Liver (tissue), 9 donors: ENCODE data around the gene SNRNP48. TPM values are rescaled to one million over a fixed set of nuclear protein-coding genes. Genes with fewer than 3 reads are reported as not detected.

Source experiments
- DNase-seq: peaks from one replicate; pipeline ENCODE4 v3.0.0-alpha.2; 2017; ENCODE audit warnings: low spot score
- H3K27ac ChIP-seq, 2 donors: one replicate each; pipeline ENCODE4 v1.7.0; 2013; ENCODE audit warnings: inconsistent platforms in 2 of 2, low read length in 2 of 2, control low read depth in 1 of 2, low read depth in 1 of 2, mild to moderate bottlenecking in 1 of 2
- H3K27me3 ChIP-seq, 4 donors: one replicate each; pipeline versions ENCODE4 v1.6.1 to v1.7.0; 2013; ENCODE audit warnings: low read length in 3 of 4, inconsistent platforms in 1 of 4, mild to moderate bottlenecking in 1 of 4, moderate library complexity in 1 of 4; ENCODE audit not compliant: control insufficient read depth in 4 of 4, insufficient read depth in 4 of 4
- H3K36me3 ChIP-seq, 4 donors: one replicate each; pipeline versions ENCODE4 v1.6.1 to v1.7.0; 2013; ENCODE audit warnings: low read length in 3 of 4, mild to moderate bottlenecking in 3 of 4, low read depth in 1 of 4, moderate library complexity in 1 of 4; ENCODE audit not compliant: control insufficient read depth in 4 of 4, insufficient read depth in 3 of 4
- H3K4me1 ChIP-seq, 4 donors: one replicate each; pipeline versions ENCODE4 v1.6.1 to v1.7.0; 2013; ENCODE audit warnings: low read length in 3 of 4, mild to moderate bottlenecking in 3 of 4, moderate library complexity in 1 of 4; ENCODE audit not compliant: control insufficient read depth in 4 of 4, insufficient read depth in 4 of 4
- H3K4me3 ChIP-seq, 3 donors: one replicate each; pipeline versions ENCODE4 v1.6.1 to v1.7.0; 2013; ENCODE audit warnings: low read length in 3 of 3, control low read depth in 1 of 3, low read depth in 1 of 3, mild to moderate bottlenecking in 1 of 3
- H3K9ac ChIP-seq, 2 donors: one replicate each; pipeline ENCODE4 v1.7.0; 2013; ENCODE audit warnings: low read length in 2 of 2, mild to moderate bottlenecking in 2 of 2, moderate library complexity in 2 of 2, control low read depth in 1 of 2, low read depth in 1 of 2
- H3K9me3 ChIP-seq, 4 donors: one replicate each; pipeline versions ENCODE4 v1.6.1 to v1.7.0; 2013; ENCODE audit warnings: low read length in 3 of 4; ENCODE audit not compliant: control insufficient read depth in 4 of 4
- EGR1 ChIP-seq, 2 donors: IDR thresholded peaks; 2 replicates each; pipeline ENCODE4 v1.6.1; 2016 to 2018; ENCODE audit warnings: antibody characterized with exemption in 2 of 2, low read depth in 2 of 2
- FOXA1 ChIP-seq: IDR thresholded peaks from 2 replicates; pipeline ENCODE4 v1.6.1; 2016; ENCODE audit warnings: antibody characterized with exemption
- FOXA2 ChIP-seq: IDR thresholded peaks from 2 replicates; pipeline ENCODE4 v1.6.1; 2016; ENCODE audit warnings: antibody characterized with exemption
- GABPA ChIP-seq, 2 donors: IDR thresholded peaks in 1 of 2; conservative IDR thresholded peaks in 1 of 2; 2 replicates each; pipeline ENCODE4 v1.6.1; 2016; ENCODE audit warnings: antibody characterized with exemption in 2 of 2, mild to moderate bottlenecking in 1 of 2, moderate library complexity in 1 of 2
- HNF4A ChIP-seq, 2 donors: conservative IDR thresholded peaks; 2 replicates each; pipeline ENCODE4 v1.6.1; 2016; ENCODE audit warnings: antibody characterized with exemption in 2 of 2, mild to moderate bottlenecking in 2 of 2
- HNF4G ChIP-seq: IDR thresholded peaks from 2 replicates; pipeline ENCODE4 v1.6.1; 2016; ENCODE audit warnings: antibody characterized with exemption
- JUND ChIP-seq, 2 donors: IDR thresholded peaks; 2 replicates each; pipeline ENCODE4 v1.6.1; 2016; ENCODE audit warnings: antibody characterized with exemption in 2 of 2
- NR2F2 ChIP-seq: IDR thresholded peaks from 2 replicates; pipeline ENCODE4 v1.6.1; 2016; ENCODE audit warnings: antibody characterized with exemption
- RAD21 ChIP-seq, 2 donors: IDR thresholded peaks; 2 replicates each; pipeline ENCODE4 v1.6.1; 2016; ENCODE audit warnings: antibody characterized with exemption in 2 of 2, mild to moderate bottlenecking in 2 of 2
- RXRA ChIP-seq, 2 donors: IDR thresholded peaks; 2 replicates each; pipeline ENCODE4 v1.6.1; 2017 to 2018; ENCODE audit warnings: antibody characterized with exemption in 2 of 2, mild to moderate bottlenecking in 1 of 2
- SP1 ChIP-seq: IDR thresholded peaks from 2 replicates; pipeline ENCODE4 v1.6.1; 2018; ENCODE audit warnings: antibody characterized with exemption, mild to moderate bottlenecking
- TAF1 ChIP-seq: conservative IDR thresholded peaks from 2 replicates; pipeline ENCODE4 v1.6.1; 2016; ENCODE audit warnings: antibody characterized with exemption, mild to moderate bottlenecking
- YY1 ChIP-seq: IDR thresholded peaks from 2 replicates; pipeline ENCODE4 v1.6.1; 2016; ENCODE audit warnings: antibody characterized with exemption, mild to moderate bottlenecking
- WGBS: extraction: QIAGEN DNeasy Blood & Tissue Kit; methylation state at CpG from one replicate; pipeline ENCODE4 v1.1.7; 2013; 5-methylcytosine and 5-hydroxymethylcytosine counted together
- polyA plus RNA-seq, 2 donors: library from polyadenylated mRNA; stranded (reverse) in 1 of 2; unstranded in 1 of 2; fragments of 200-250 nt in 1 of 2; fragments of >200 nt in 1 of 2; fragmentation: Nextera tagmentation in 1 of 2; extraction: Ambion mirVana in 1 of 2; gene quantifications; one replicate each; pipeline versions ENCODE4 v1.2.1 to v1.2.3, GENCODE V29; 2013 to 2015
- total RNA-seq, 2 donors: library from RNA; depleted of rRNA; stranded (reverse); fragments of >200 nt; gene quantifications; one replicate each; pipeline ENCODE4 v1.2.3, GENCODE V29; 2014
- TF ChIP-seq, protein P1 (sequence below): fragments of 150-350 bp; IDR thresholded peaks from 2 replicates; pipeline ENCODE4 v1.5.1; 2017; ENCODE audit warnings: improper control_type of control experiment, low read depth, low read length; ENCODE audit not compliant: missing input control
- TF ChIP-seq, protein P2 (sequence below): IDR thresholded peaks from 2 replicates; pipeline ENCODE4 v1.6.1; 2016; ENCODE audit warnings: antibody characterized with exemption
- TF ChIP-seq, protein P3 (sequence below): IDR thresholded peaks from 2 replicates; pipeline ENCODE4 v1.6.1; 2016; ENCODE audit warnings: antibody characterized with exemption, mild to moderate bottlenecking
- TF ChIP-seq, protein P4 (sequence below): IDR thresholded peaks from 2 replicates; pipeline ENCODE4 v1.6.1; 2016; ENCODE audit warnings: antibody characterized with exemption
- TF ChIP-seq, protein P5 (sequence below): IDR thresholded peaks from 2 replicates; pipeline ENCODE4 v1.6.1; 2016; ENCODE audit warnings: antibody characterized with exemption
- donor health status: healthy.
- donor health status: healthy.
- donor health status: healthy.
- donor health status: healthy.
- donor health status: healthy.

The SNRNP48 gene
- total and polyA plus RNA-seq, 4 donors, result 5.0 to 9.7 (median 8.4) TPM

DNA sequence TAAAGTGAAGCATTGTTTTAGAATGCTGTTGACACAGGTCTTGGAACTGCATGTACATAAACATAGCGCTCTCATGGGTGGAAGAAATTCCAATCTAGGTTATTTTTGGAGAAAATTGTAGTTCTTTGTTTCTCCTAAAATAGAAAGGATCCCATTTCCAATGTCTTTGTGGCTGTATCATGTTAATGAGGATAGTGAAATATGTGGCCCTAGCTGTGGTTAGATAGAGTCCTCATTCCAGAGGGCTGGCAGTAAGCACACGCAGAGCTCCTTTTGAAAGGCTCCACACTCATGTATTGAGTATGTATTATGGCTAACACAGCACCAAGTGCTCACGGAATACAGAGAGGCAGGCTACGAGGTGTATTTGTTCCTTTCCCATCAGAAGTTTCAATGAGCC lies 60.9 kb downstream of the SNRNP48 start:
- TF ChIP-seq, protein P1, sequence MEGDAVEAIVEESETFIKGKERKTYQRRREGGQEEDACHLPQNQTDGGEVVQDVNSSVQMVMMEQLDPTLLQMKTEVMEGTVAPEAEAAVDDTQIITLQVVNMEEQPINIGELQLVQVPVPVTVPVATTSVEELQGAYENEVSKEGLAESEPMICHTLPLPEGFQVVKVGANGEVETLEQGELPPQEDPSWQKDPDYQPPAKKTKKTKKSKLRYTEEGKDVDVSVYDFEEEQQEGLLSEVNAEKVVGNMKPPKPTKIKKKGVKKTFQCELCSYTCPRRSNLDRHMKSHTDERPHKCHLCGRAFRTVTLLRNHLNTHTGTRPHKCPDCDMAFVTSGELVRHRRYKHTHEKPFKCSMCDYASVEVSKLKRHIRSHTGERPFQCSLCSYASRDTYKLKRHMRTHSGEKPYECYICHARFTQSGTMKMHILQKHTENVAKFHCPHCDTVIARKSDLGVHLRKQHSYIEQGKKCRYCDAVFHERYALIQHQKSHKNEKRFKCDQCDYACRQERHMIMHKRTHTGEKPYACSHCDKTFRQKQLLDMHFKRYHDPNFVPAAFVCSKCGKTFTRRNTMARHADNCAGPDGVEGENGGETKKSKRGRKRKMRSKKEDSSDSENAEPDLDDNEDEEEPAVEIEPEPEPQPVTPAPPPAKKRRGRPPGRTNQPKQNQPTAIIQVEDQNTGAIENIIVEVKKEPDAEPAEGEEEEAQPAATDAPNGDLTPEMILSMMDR, result no peak
- TF ChIP-seq HNF4A (conservative IDR thresholded peaks at IDR 0.05) (no peak), FOXA1 (no peak), SP1 (no peak), FOXA2 (no peak), RAD21 (IDR thresholded peaks at IDR 0.05) (no peak), YY1 (no peak), TAF1 (no peak), RXRA (IDR thresholded peaks at IDR 0.05) (no peak), JUND (IDR thresholded peaks at IDR 0.05) (no peak), HNF4G (no peak), EGR1 (IDR thresholded peaks at IDR 0.05; ENCODE audit: low read depth in 2 of 2) (no peak), GABPA (IDR thresholded peaks at IDR 0.05 in 1 of 2, conservative IDR thresholded peaks at IDR 0.05 in 1 of 2) (no peak)
- TF ChIP-seq, protein P2, sequence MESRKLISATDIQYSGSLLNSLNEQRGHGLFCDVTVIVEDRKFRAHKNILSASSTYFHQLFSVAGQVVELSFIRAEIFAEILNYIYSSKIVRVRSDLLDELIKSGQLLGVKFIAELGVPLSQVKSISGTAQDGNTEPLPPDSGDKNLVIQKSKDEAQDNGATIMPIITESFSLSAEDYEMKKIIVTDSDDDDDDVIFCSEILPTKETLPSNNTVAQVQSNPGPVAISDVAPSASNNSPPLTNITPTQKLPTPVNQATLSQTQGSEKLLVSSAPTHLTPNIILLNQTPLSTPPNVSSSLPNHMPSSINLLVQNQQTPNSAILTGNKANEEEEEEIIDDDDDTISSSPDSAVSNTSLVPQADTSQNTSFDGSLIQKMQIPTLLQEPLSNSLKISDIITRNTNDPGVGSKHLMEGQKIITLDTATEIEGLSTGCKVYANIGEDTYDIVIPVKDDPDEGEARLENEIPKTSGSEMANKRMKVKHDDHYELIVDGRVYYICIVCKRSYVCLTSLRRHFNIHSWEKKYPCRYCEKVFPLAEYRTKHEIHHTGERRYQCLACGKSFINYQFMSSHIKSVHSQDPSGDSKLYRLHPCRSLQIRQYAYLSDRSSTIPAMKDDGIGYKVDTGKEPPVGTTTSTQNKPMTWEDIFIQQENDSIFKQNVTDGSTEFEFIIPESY, result no peak
- TF ChIP-seq, protein P3, sequence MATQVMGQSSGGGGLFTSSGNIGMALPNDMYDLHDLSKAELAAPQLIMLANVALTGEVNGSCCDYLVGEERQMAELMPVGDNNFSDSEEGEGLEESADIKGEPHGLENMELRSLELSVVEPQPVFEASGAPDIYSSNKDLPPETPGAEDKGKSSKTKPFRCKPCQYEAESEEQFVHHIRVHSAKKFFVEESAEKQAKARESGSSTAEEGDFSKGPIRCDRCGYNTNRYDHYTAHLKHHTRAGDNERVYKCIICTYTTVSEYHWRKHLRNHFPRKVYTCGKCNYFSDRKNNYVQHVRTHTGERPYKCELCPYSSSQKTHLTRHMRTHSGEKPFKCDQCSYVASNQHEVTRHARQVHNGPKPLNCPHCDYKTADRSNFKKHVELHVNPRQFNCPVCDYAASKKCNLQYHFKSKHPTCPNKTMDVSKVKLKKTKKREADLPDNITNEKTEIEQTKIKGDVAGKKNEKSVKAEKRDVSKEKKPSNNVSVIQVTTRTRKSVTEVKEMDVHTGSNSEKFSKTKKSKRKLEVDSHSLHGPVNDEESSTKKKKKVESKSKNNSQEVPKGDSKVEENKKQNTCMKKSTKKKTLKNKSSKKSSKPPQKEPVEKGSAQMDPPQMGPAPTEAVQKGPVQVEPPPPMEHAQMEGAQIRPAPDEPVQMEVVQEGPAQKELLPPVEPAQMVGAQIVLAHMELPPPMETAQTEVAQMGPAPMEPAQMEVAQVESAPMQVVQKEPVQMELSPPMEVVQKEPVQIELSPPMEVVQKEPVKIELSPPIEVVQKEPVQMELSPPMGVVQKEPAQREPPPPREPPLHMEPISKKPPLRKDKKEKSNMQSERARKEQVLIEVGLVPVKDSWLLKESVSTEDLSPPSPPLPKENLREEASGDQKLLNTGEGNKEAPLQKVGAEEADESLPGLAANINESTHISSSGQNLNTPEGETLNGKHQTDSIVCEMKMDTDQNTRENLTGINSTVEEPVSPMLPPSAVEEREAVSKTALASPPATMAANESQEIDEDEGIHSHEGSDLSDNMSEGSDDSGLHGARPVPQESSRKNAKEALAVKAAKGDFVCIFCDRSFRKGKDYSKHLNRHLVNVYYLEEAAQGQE, result no peak
- TF ChIP-seq, protein P4, sequence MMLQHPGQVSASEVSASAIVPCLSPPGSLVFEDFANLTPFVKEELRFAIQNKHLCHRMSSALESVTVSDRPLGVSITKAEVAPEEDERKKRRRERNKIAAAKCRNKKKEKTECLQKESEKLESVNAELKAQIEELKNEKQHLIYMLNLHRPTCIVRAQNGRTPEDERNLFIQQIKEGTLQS, result no peak
- TF ChIP-seq, protein P5, sequence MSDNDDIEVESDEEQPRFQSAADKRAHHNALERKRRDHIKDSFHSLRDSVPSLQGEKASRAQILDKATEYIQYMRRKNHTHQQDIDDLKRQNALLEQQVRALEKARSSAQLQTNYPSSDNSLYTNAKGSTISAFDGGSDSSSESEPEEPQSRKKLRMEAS, result no peak
- Histone ChIP-seq H3K36me3 (no peaks in the 10 kb centered on the region), H3K9ac (no peak overlapping the region), H3K27ac (no peak overlapping the region), H3K27me3 (no peaks in the 10 kb centered on the region), H3K4me3 (no peak overlapping the region), H3K9me3 (no peaks in the 10 kb centered on the region), H3K4me1 (no peaks in the 10 kb centered on the region)
- no peak for DNase-seq
- WGBS, result 91% methylated on average over 4 of the region's 4 CpGs

DNA sequence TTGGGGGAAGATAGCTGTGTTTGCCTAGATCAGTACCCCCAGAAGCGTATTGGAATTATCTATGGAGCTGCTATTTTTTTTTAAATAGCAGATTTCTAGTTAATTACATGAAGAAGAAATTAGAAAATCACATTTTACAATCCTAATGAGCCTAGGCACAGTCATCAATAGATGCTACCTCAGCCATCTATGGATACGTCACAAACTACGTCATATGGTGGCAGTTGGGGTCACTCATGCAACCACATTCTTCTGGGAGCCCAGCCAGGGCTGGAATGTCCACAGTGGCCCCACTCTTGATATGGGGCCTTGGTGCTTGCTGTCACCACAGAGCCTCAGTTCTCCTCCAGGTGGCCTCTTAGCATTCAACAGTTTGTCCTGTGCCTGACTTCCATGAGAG lies 63.0 kb downstream of the SNRNP48 start:
- Histone ChIP-seq H3K9me3 (no peaks in the 10 kb centered on the region), H3K4me1 (no peaks in the 10 kb centered on the region), H3K27me3 (no peaks in the 10 kb centered on the region), H3K36me3 (no peaks in the 10 kb centered on the region), H3K9ac (no peak overlapping the region), H3K27ac (no peak overlapping the region), H3K4me3 (no peak overlapping the region)
- 91% methylated on average over 3 of the region's 3 CpGs for WGBS
- no peak for DNase-seq
- TF ChIP-seq JUND (IDR thresholded peaks at IDR 0.05), result no peak
- no peak for TF ChIP-seq SP1
- no peak for TF ChIP-seq HNF4G
- no peak for TF ChIP-seq YY1
- no peak for TF ChIP-seq FOXA2
- no peak for TF ChIP-seq RAD21 (IDR thresholded peaks at IDR 0.05)
- TF ChIP-seq HNF4A (conservative IDR thresholded peaks at IDR 0.05), result no peak
- TF ChIP-seq, protein P4, result no peak
- TF ChIP-seq NR2F2, result no peak
- TF ChIP-seq, protein P3, result no peak
- TF ChIP-seq, protein P1, result no peak
- TF ChIP-seq EGR1 (IDR thresholded peaks at IDR 0.05; ENCODE audit: low read depth in 2 of 2), result no peak
- no peak for TF ChIP-seq RXRA (IDR thresholded peaks at IDR 0.05)
